H9 (cell line): ENCODE results near the gene TGM5. TPM values are rescaled to one million over a fixed set of nuclear protein-coding genes. Genes with fewer than 3 reads are reported as not detected.
A peak's percentile ranks its signal among the peaks of the same experiment; 100 is the strongest.

Experiments
- DNase-seq: peaks from one replicate; pipeline ENCODE4 v3.0.0-alpha.2; 2017
- H2AFZ ChIP-seq: one replicate; pipeline ENCODE4 v1.6.1; 2013; ENCODE audit warnings: mild to moderate bottlenecking, low read length, control low read depth, moderate library complexity
- H2AK5ac ChIP-seq: 2 replicates; pipeline ENCODE4 v1.6.1; 2013; ENCODE audit warnings: low read length, control low read depth, mixed read lengths; ENCODE audit not compliant: insufficient read length
- H2BK120ac ChIP-seq: one replicate; pipeline ENCODE4 v1.6.1; 2013; ENCODE audit warnings: low read depth, mild to moderate bottlenecking, low read length, control low read depth, inconsistent platforms; ENCODE audit not compliant: poor library complexity, severe bottlenecking
- H2BK12ac ChIP-seq: 2 replicates; pipeline ENCODE4 v1.6.1; 2013; ENCODE audit warnings: low read length, control low read depth, mixed read lengths, low read depth; ENCODE audit not compliant: insufficient read length
- H2BK15ac ChIP-seq: 2 replicates; pipeline ENCODE4 v1.6.1; 2013; ENCODE audit warnings: low read depth, low read length, control low read depth
- H2BK20ac ChIP-seq: one replicate; pipeline ENCODE4 v1.6.1; 2013; ENCODE audit warnings: low read depth, mild to moderate bottlenecking, low read length, control low read depth, inconsistent platforms; ENCODE audit not compliant: poor library complexity, severe bottlenecking
- H2BK5ac ChIP-seq: 2 replicates; pipeline ENCODE4 v1.6.1; 2013; ENCODE audit warnings: low read length, control low read depth, mixed read lengths; ENCODE audit not compliant: insufficient read length
- H3K14ac ChIP-seq: 2 replicates; pipeline ENCODE4 v1.6.1; 2013; ENCODE audit warnings: low read length, control low read depth; ENCODE audit not compliant: insufficient read depth
- H3K18ac ChIP-seq: 2 replicates; pipeline ENCODE4 v1.6.1; 2013; ENCODE audit warnings: low read depth, mild to moderate bottlenecking, mixed read lengths, low read length, control low read depth; ENCODE audit not compliant: insufficient read length
- H3K23ac ChIP-seq: 2 replicates; pipeline ENCODE4 v1.6.1; 2013; ENCODE audit warnings: low read length, control low read depth, mixed read lengths, low read depth; ENCODE audit not compliant: insufficient read length
- H3K23me2 ChIP-seq: 2 replicates; pipeline ENCODE4 v1.6.1; 2013; ENCODE audit warnings: low read depth, mild to moderate bottlenecking, mixed read lengths, low read length, control low read depth; ENCODE audit not compliant: insufficient read length, poor library complexity, severe bottlenecking
- H3K27ac ChIP-seq: 2 replicates; pipeline ENCODE4 v1.5.1; 2013; ENCODE audit warnings: low read length, control low read depth, mixed read lengths, low read depth; ENCODE audit not compliant: insufficient read length
- H3K27me3 ChIP-seq: 2 replicates; pipeline ENCODE4 v1.6.1; 2013; ENCODE audit warnings: low read length, control low read depth, inconsistent platforms; ENCODE audit not compliant: insufficient read depth
- H3K4ac ChIP-seq: 2 replicates; pipeline ENCODE4 v1.6.1; 2013; ENCODE audit warnings: low read depth, mild to moderate bottlenecking, control low read depth, inconsistent platforms, low read length, moderate library complexity
- H3K4me1 ChIP-seq: 2 replicates; pipeline ENCODE4 v1.6.1; 2013; ENCODE audit warnings: low read length, control low read depth, inconsistent platforms; ENCODE audit not compliant: insufficient read depth
- H3K4me2 ChIP-seq: 2 replicates; pipeline ENCODE4 v1.6.1; 2013; ENCODE audit warnings: low read length, control low read depth, mixed read lengths; ENCODE audit not compliant: insufficient read length, insufficient read depth
- H3K56ac ChIP-seq: 2 replicates; pipeline ENCODE4 v1.6.1; 2013; ENCODE audit warnings: low read depth, mild to moderate bottlenecking, mixed read lengths, low read length, control low read depth; ENCODE audit not compliant: insufficient read length
- H3K79me1 ChIP-seq: 2 replicates; pipeline ENCODE4 v1.6.1; 2013; ENCODE audit warnings: low read depth, mild to moderate bottlenecking, moderate library complexity, low read length, control low read depth, inconsistent platforms; ENCODE audit not compliant: insufficient read depth, poor library complexity, severe bottlenecking
- H3K79me2 ChIP-seq: 2 replicates; pipeline ENCODE4 v1.6.1; 2013; ENCODE audit warnings: low read length, control low read depth, inconsistent platforms; ENCODE audit not compliant: insufficient read depth
- H3K9ac ChIP-seq: 2 replicates; pipeline ENCODE4 v1.6.1; 2013; ENCODE audit warnings: low read length, control low read depth, mixed read lengths; ENCODE audit not compliant: insufficient read length; ENCODE audit errors: extremely low read depth
- H3K9me3 ChIP-seq: one replicate; pipeline ENCODE4 v1.6.1; 2013; ENCODE audit warnings: low read depth, low read length, inconsistent platforms; ENCODE audit not compliant: control insufficient read depth
- H3T11ph ChIP-seq: one replicate; pipeline ENCODE4 v1.6.1; 2013; ENCODE audit warnings: mild to moderate bottlenecking, low read length, control low read depth, inconsistent platforms
- H4K20me1 ChIP-seq: one replicate; pipeline ENCODE4 v1.6.1; 2013; ENCODE audit not compliant: control insufficient read depth, insufficient read length, insufficient read depth
- H4K5ac ChIP-seq: 2 replicates; pipeline ENCODE4 v1.6.1; 2013; ENCODE audit warnings: low read depth, mild to moderate bottlenecking, mixed read lengths, low read length, control low read depth; ENCODE audit not compliant: insufficient read length
- H4K8ac ChIP-seq: replicated peaks from 2 replicates; pipeline ENCODE4 v1.6.1; 2013; ENCODE audit warnings: low read length, control low read depth, mixed read lengths, low read depth; ENCODE audit not compliant: insufficient read length
- H4K91ac ChIP-seq: 2 replicates; pipeline ENCODE4 v1.6.1; 2013; ENCODE audit warnings: low read depth, mild to moderate bottlenecking, moderate library complexity, mixed read lengths, low read length, control low read depth; ENCODE audit not compliant: insufficient read length
- H3K27ac Mint-ChIP-seq, 3 experiments: 2 replicates in 2 of 3; 3 replicates in 1 of 3; pipeline ENCODE4 v1.8.0; 2020 to 2021; ENCODE audit warnings: mixed read lengths in 3 of 3, mild to moderate bottlenecking in 1 of 3, moderate library complexity in 1 of 3
- H3K27me3 Mint-ChIP-seq: 2 replicates; pipeline ENCODE4 v1.8.0; 2021; ENCODE audit warnings: low read depth, mild to moderate bottlenecking, moderate library complexity, mixed read lengths
- H3K36me3 Mint-ChIP-seq, 3 experiments: 2 replicates in 2 of 3; 3 replicates in 1 of 3; pipeline ENCODE4 v1.8.0; 2020 to 2021; ENCODE audit warnings: low read depth in 3 of 3, mixed read lengths in 3 of 3; ENCODE audit not compliant: insufficient read depth in 1 of 3
- H3K4me1 Mint-ChIP-seq, 2 experiments: 2 replicates each; pipeline ENCODE4 v1.8.0; 2020; ENCODE audit warnings: mixed read lengths in 2 of 2
- H3K4me3 Mint-ChIP-seq, 2 experiments: 2 replicates in 1 of 2; 3 replicates in 1 of 2; pipeline ENCODE4 v1.8.0; 2020 to 2021; ENCODE audit warnings: mild to moderate bottlenecking in 2 of 2, mixed read lengths in 2 of 2, moderate library complexity in 1 of 2
- H3K9me3 Mint-ChIP-seq, 2 experiments: 2 replicates in 1 of 2; 3 replicates in 1 of 2; pipeline ENCODE4 v1.8.0; 2020; ENCODE audit warnings: mild to moderate bottlenecking in 2 of 2, mixed read lengths in 2 of 2, moderate library complexity in 1 of 2
- WGBS: extraction: QIAGEN DNeasy Blood & Tissue Kit; methylation state at CpG from one replicate; pipeline ENCODE4 v1.1.7; 2013; ENCODE audit warnings: missing lambda C conversion rate, low lambda C conversion rate, mixed read lengths; ENCODE audit not compliant: insufficient read length; ENCODE audit errors: extremely low coverage; 5-methylcytosine and 5-hydroxymethylcytosine counted together
- total RNA-seq: library from RNA; stranded (reverse); gene quantifications from 2 replicates; pipeline ENCODE4 v1.2.1, GENCODE V29; 2021
- TF ChIP-seq, protein P1 (sequence below): fragments of 200-600 bp; sonication (generic); conservative IDR thresholded peaks from 3 replicates; pipeline ENCODE4 v1.8.0; 2021; ENCODE audit warnings: antibody characterized with exemption, mild to moderate bottlenecking

Gene TGM5
- total RNA-seq, 1 experiment from 2014 or later = not detected

DNA sequence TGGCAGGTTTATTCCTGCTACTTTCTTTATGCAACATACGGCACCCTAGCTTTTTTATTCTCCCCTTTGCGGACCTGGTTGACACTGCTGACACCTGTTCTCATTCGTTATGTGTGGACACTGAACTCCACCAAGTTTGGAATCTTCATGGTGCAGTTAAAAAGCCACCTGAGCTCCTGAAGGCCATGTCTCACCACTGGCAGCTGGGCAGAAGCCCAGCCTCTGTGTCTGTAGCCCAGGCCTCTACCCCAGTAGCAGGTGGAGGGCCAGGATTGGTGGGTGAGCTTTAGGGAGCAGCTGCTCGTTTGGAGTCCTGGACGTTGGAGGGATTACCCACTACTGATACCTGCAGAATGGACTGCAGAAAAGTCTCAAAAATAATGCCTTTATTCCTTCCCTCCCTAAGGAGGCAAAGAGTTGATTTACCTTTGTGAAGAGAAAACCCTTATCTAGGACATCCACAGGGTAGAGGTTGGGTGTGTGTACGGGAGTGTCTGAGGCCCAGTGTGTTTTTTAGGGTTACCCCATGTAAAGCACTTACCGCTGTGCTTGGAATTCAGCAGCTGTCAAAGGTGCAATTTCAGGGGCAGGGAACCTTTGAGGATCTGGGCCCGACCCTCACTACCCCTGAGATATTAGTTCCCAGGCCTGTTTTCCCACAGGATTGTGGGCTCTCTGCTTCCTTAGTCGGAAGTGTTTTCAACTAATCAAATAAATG is 82.2 kb downstream of the TGM5 start:
- Histone ChIP-seq H2BK20ac (no peak overlapping the region), H2BK15ac (no peak overlapping the region), H3T11ph (no peak overlapping the region), H3K4me1 (no peaks in the 10 kb centered on the region; the same call in 1 of the 2 replicates), H3K27me3 (no peaks in the 10 kb centered on the region), H3K18ac (no peak overlapping the region), H3K9me3 (no peaks in the 10 kb centered on the region), H2BK5ac (no peak overlapping the region), H2AFZ (no peak overlapping the region), H3K56ac (no peak overlapping the region), H4K5ac (no peak overlapping the region), H2AK5ac (no peak overlapping the region), H2BK12ac (no peak overlapping the region), H3K4ac (no peak overlapping the region), H2BK120ac (no peak overlapping the region), H3K27ac (no peak overlapping the region), H3K79me2 (no peaks in the 10 kb centered on the region), H3K23ac (no peak overlapping the region), H3K14ac (no peak overlapping the region), H3K79me1 (no peaks in the 10 kb centered on the region), H3K4me2 (peak overlapping the region; percentile 99), H4K91ac (no peak overlapping the region), H4K8ac (no peak overlapping the region), H4K20me1 (no peaks in the 10 kb centered on the region), H3K23me2 (peaks cover 5% of the 10 kb centered on the region), H3K9ac (no peak overlapping the region)
- TF ChIP-seq, protein P1, sequence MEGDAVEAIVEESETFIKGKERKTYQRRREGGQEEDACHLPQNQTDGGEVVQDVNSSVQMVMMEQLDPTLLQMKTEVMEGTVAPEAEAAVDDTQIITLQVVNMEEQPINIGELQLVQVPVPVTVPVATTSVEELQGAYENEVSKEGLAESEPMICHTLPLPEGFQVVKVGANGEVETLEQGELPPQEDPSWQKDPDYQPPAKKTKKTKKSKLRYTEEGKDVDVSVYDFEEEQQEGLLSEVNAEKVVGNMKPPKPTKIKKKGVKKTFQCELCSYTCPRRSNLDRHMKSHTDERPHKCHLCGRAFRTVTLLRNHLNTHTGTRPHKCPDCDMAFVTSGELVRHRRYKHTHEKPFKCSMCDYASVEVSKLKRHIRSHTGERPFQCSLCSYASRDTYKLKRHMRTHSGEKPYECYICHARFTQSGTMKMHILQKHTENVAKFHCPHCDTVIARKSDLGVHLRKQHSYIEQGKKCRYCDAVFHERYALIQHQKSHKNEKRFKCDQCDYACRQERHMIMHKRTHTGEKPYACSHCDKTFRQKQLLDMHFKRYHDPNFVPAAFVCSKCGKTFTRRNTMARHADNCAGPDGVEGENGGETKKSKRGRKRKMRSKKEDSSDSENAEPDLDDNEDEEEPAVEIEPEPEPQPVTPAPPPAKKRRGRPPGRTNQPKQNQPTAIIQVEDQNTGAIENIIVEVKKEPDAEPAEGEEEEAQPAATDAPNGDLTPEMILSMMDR = no peak
- peak overlapping the region; percentile 92 to 96 for H3K4me3 Mint-ChIP-seq
- H3K9me3 Mint-ChIP-seq = no peaks in the 10 kb centered on the region
- peaks cover 7 to 17% of the 10 kb centered on the region in 2 experiments for H3K4me1 Mint-ChIP-seq
- peak overlapping the region in 2 of 3 experiments; percentile 81 to 82; a peak in 3 of 7 replicates for H3K27ac Mint-ChIP-seq
- no CpG with 5 or more reads among the region's 9 CpGs for WGBS
- H3K36me3 Mint-ChIP-seq = peaks cover 0 to 5% (median 4%) of the 10 kb centered on the region in 3 experiments; a peak in 4 of 7 replicates
- no peaks in the 10 kb centered on the region for H3K27me3 Mint-ChIP-seq
- DNase-seq = no peak
